A673 (cell line): ENCODE results near the gene NFATC2. TPM values are rescaled to one million over a fixed set of nuclear protein-coding genes. Genes with fewer than 3 reads are reported as not detected.
"Not testable (repeated sequence)": the region's sequence is repeated elsewhere in the genome, so short reads cannot be mapped to it uniquely, and the experiment has no call there.

Source experiments
- BruUV-seq: library from RNA; stranded (reverse); fragments of 400-500 nt; replicated peaks from 2 replicates; lab custom pipeline; 2021; lab: Mats Ljungman, UMichigan
- CTCF ChIA-PET: fragments of 300-600 bp; sonication (Branson Sonifier 250); formaldehyde crosslinking; loops from one replicate; lab custom pipeline; 2022; ENCODE audit warnings: antibody characterized with exemption; lab: Charles Lee
- POLR2A ChIA-PET: fragments of 300-600 bp; sonication (Branson Sonifier 250); formaldehyde crosslinking; loops from one replicate; lab custom pipeline; 2022; ENCODE audit warnings: antibody characterized with exemption; ENCODE audit not compliant: low non-redundant PET; lab: Charles Lee
- DNase-seq: peaks from one replicate; pipeline ENCODE4 v3.0.0-alpha.2; 2015; ENCODE audit warnings: low spot score
- H3K27ac ChIP-seq: fragments of 200-600 bp; sonication (generic); 2 replicates; pipeline ENCODE4 v1.5.1; 2016; ENCODE audit warnings: mixed run types, low read depth, mild to moderate bottlenecking, mixed read lengths, antibody characterized with exemption, low read length; ENCODE audit not compliant: poor library complexity, severe bottlenecking
- H3K27me3 ChIP-seq: fragments of 200-600 bp; sonication (generic); replicated peaks from 2 replicates; pipeline ENCODE4 v1.6.1; 2017; ENCODE audit warnings: mixed run types, low read depth, mild to moderate bottlenecking, mixed read lengths, antibody characterized with exemption, low read length; ENCODE audit not compliant: insufficient read depth, poor library complexity
- H3K36me3 ChIP-seq: fragments of 200-600 bp; sonication (generic); 2 replicates; pipeline ENCODE4 v1.6.1; 2016; ENCODE audit warnings: mixed run types, mild to moderate bottlenecking, mixed read lengths, antibody characterized with exemption, low read length; ENCODE audit not compliant: insufficient read depth, poor library complexity, severe bottlenecking
- H3K4me1 ChIP-seq: fragments of 200-600 bp; sonication (generic); 2 replicates; pipeline ENCODE4 v1.6.1; 2017; ENCODE audit warnings: mixed run types, mild to moderate bottlenecking, mixed read lengths, antibody characterized with exemption, low read length; ENCODE audit not compliant: insufficient read depth, poor library complexity, severe bottlenecking
- H3K4me3 ChIP-seq: fragments of 200-600 bp; sonication (generic); 2 replicates; pipeline ENCODE4 v1.5.1; 2016; ENCODE audit warnings: low read depth, mixed run types, mild to moderate bottlenecking, mixed read lengths, low read length; ENCODE audit not compliant: poor library complexity, severe bottlenecking
- H3K9me3 ChIP-seq: fragments of 200-600 bp; sonication (generic); 2 replicates; pipeline ENCODE4 v1.6.1; 2016; ENCODE audit warnings: mixed run types, low read depth, mild to moderate bottlenecking, mixed read lengths, antibody characterized with exemption, low read length; ENCODE audit not compliant: poor library complexity, severe bottlenecking
- EZH2 ChIP-seq: fragments of 200-600 bp; sonication (generic); IDR thresholded peaks from 2 replicates; pipeline ENCODE4 v1.6.1; 2017; ENCODE audit warnings: borderline replicate concordance, low read depth, mild to moderate bottlenecking, mixed read lengths, antibody characterized with exemption, low read length; ENCODE audit not compliant: poor library complexity, severe bottlenecking
- intact Hi-C: fragments of 100-400 bp; cut with micrococcal nuclease; formaldehyde crosslinking; loops from one replicate; pipeline ENCODE4 v1.10.0; 2022; ENCODE audit not compliant: unreplicated experiment
- total RNA-seq: library from RNA; stranded (reverse); gene quantifications from 2 replicates; pipeline ENCODE4 v1.2.3, GENCODE V29; 2021
- TF ChIP-seq, protein P1 (sequence below): fragments of 300-800, 200-600 bp; sonication (generic); conservative IDR thresholded peaks from 2 replicates; pipeline ENCODE4 v1.5.1; 2017; ENCODE audit warnings: low read depth, mild to moderate bottlenecking, antibody characterized with exemption, low read length, moderate library complexity, mixed read lengths

The NFATC2 gene
- total RNA-seq, 1 experiment from 2014 or later: 0.64 TPM

DNA sequence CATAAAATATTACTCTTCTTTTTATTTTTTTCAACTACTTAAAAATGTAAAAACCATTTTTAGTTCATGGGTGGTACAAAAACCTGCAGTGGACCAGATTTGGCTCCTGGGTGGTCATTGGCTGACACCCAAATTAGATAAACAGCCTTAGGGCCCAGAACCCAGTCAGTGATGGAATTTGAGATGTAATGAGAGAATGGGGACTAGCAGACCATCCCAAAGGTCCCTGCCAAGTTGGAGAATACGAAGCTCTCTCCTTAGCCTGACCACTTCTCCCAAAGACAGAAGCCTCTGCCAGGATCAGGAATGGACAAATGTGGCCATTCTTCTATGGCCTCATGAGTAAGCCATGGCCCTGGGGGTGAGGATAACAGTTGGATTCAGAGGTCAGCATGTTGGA, 194.7 kb downstream of the NFATC2 start:
- TF ChIP-seq, protein P1, sequence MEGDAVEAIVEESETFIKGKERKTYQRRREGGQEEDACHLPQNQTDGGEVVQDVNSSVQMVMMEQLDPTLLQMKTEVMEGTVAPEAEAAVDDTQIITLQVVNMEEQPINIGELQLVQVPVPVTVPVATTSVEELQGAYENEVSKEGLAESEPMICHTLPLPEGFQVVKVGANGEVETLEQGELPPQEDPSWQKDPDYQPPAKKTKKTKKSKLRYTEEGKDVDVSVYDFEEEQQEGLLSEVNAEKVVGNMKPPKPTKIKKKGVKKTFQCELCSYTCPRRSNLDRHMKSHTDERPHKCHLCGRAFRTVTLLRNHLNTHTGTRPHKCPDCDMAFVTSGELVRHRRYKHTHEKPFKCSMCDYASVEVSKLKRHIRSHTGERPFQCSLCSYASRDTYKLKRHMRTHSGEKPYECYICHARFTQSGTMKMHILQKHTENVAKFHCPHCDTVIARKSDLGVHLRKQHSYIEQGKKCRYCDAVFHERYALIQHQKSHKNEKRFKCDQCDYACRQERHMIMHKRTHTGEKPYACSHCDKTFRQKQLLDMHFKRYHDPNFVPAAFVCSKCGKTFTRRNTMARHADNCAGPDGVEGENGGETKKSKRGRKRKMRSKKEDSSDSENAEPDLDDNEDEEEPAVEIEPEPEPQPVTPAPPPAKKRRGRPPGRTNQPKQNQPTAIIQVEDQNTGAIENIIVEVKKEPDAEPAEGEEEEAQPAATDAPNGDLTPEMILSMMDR: no peak
- TF ChIP-seq EZH2: no peak
- no peaks in the 10 kb centered on the region for H3K36me3 ChIP-seq
- POLR2A ChIA-PET: no interaction called here
- CTCF ChIA-PET: no interaction called here
- intact Hi-C loops: no loop called here
- H3K4me1 ChIP-seq: no peaks in the 10 kb centered on the region
- no peaks in the 10 kb centered on the region for H3K9me3 ChIP-seq
- no peak overlapping the region for H3K27ac ChIP-seq
- no TSS peak for BruUV-seq
- no peak overlapping the region for H3K4me3 ChIP-seq
- DNase-seq: no peak
- no peaks in the 10 kb centered on the region for H3K27me3 ChIP-seq

DNA sequence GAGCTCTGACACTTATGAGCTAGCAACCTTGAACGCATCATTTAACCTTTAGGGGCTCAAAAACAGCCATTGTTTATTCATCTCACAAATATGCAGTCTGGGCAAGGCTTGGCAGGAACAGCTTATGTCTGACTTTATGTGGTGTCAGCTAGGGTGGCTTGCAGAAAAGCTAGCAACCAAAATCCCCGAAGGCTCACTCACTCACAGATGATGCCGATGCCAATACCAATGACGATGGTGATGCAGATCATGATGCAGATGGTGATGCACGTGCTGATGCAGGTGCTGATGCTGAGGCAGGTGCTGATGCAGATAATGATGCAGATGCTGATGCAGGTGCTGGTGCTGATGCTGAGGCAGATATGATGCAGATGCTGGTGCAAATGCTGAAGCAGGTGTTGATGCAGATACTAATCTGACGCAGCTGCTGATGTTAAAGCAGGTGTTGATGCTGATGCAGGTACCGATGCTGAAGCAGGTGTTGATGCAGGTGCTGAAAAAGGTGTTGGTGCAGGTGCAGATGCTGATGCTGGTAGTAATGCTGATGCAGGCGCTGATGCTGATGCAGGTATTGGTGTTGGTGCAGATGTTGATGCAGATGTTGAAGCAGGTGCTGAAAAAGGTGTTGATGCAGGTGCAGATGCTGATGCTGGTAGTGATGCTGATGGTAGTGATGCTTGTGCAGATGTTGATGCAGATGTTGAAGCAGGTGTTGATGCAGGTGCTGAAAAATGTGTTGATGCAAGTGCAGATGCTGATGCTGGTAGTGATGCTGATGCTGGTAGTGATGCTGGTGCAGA, 195.6 kb downstream of the NFATC2 start:
- CTCF ChIA-PET: interaction anchor here (0.6 kb wide), 1 partner anchor 360 kb away, joined by 11 read pairs; no protein-coding TSS in a partner anchor

DNA sequence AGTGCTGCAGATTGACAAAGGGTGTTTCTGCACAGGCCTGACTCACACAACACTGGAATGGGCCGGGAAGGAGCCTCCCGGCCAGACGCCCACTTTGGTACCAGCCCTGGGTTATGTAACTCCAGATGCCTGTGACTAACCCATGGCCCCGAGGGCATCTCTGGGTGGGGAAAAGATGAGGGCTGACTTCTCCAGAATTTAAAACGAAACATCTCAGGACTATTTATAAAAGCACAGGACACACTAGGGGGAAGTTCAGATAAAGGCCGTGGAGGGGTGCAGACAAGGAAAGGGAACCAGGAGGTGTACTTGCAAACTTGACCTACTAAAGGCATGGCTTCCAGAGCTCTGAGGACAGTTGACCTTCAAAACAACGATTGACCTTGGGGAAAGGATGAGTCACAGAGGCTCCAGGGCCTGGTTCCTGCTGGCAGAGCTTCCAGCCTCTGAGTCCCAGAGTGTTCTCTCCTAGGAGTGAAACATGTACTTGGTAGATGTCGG, 196.9 kb downstream of the NFATC2 start:
- no TSS peak for BruUV-seq
- POLR2A ChIA-PET: no interaction called here
- no peaks in the 10 kb centered on the region for H3K9me3 ChIP-seq
- CTCF ChIA-PET: no interaction called here
- H3K27me3 ChIP-seq: no peaks in the 10 kb centered on the region
- no peaks in the 10 kb centered on the region for H3K4me1 ChIP-seq
- no peaks in the 10 kb centered on the region for H3K36me3 ChIP-seq
- H3K4me3 ChIP-seq: no peak overlapping the region
- intact Hi-C loops: no loop called here
- no peak for DNase-seq
- H3K27ac ChIP-seq: no peak overlapping the region
- TF ChIP-seq EZH2: no peak
- TF ChIP-seq, protein P1: no peak

More for the DNA sequence above, 195.6 kb downstream of the NFATC2 start:
- Histone ChIP-seq H3K4me3 (no peak overlapping the region), H3K4me1 (no peaks in the 10 kb centered on the region), H3K9me3 (no peaks in the 10 kb centered on the region), H3K27ac (no peak overlapping the region), H3K27me3 (no peaks in the 10 kb centered on the region), H3K36me3 (no peaks in the 10 kb centered on the region)
- TF ChIP-seq EZH2: no peak
- TF ChIP-seq, protein P1: no peak
- intact Hi-C loops: no loop called here
- BruUV-seq: no TSS peak
- no peak for DNase-seq
- POLR2A ChIA-PET: no interaction called here

DNA sequence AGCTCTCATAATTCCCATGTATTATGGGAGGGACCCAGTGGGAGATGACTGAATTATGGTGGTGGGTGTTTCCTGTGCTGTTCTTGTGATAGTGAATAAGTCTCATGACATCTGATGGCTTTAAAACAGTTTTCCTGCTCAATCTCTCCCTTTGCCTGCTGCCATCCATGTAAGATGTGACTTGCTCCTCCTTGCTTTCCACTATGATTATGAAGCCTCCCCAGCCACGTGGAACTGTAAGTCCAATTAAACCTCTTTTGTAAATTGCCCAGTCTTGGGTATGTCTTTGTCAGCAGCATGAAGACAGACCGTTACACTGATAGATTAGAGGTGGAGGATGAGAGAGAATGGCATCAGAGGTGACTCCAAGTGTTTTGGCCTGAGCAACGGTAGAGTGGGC, 198.7 kb downstream of the NFATC2 start:
- intact Hi-C loops, H3K4me3 ChIP-seq, H3K36me3 ChIP-seq, POLR2A ChIA-PET, DNase-seq, H3K27ac ChIP-seq, H3K9me3 ChIP-seq, CTCF ChIA-PET, H3K4me1 ChIP-seq, H3K27me3 ChIP-seq, BruUV-seq: not testable (repeated sequence)
